ENCODE measurements around the gene FAM117B. TPM values are rescaled to one million over a fixed set of nuclear protein-coding genes. Genes with fewer than 3 reads are reported as not detected.
"Not testable (repeated sequence)": the region's sequence is repeated elsewhere in the genome, so short reads cannot be mapped to it uniquely, and the experiment has no call there.

Gene FAM117B
- total RNA-seq, 4 donors from 2014 or later = 1.7 to 12.3 (median 5.8) TPM

GRCh38 chr2:202705446-202706020 is 70.8 kb downstream of the FAM117B start:
- ATAC-seq (ENCODE audit: low FRiP score) (no peak), DNase-seq (ENCODE audit: low spot score) (no peak)
- no peak for TF ChIP-seq CTCF (IDR thresholded peaks at IDR 0.05)

GRCh38 chr2:202714971-202715935 is 80.5 kb downstream of the FAM117B start:
- DNase-seq (ENCODE audit: low spot score); ATAC-seq (ENCODE audit: low FRiP score): not testable (repeated sequence)

GRCh38 chr2:202716114-202716718 is 81.4 kb downstream of the FAM117B start:
- ATAC-seq (ENCODE audit: low FRiP score) (no peak), DNase-seq (ENCODE audit: low spot score) (no peak)
- no peak for TF ChIP-seq CTCF (IDR thresholded peaks at IDR 0.05)

- ATAC-seq (ENCODE audit: low FRiP score) (no peak), DNase-seq (ENCODE audit: low spot score) (no peak)
- TF ChIP-seq CTCF (IDR thresholded peaks at IDR 0.05) = no peak
These were observed 82.3 kb downstream of the FAM117B start for GRCh38 chr2:202716953-202717597.

GRCh38 chr2:202717598-202718310 is 83.0 kb downstream of the FAM117B start:
- no peak for TF ChIP-seq CTCF (IDR thresholded peaks at IDR 0.05)
- DNase-seq (ENCODE audit: low spot score) = no peak
- ATAC-seq (ENCODE audit: low FRiP score) = no peak

- ATAC-seq (ENCODE audit: low FRiP score) (no peak), DNase-seq (ENCODE audit: low spot score) (no peak)
- no peak for TF ChIP-seq CTCF (IDR thresholded peaks at IDR 0.05)
These were observed 83.8 kb downstream of the FAM117B start for GRCh38 chr2:202718614-202719013.

Measured in omental fat pad (tissue), 4 donors.